ENCODE results near the gene TNFRSF4.

The TNFRSF4 gene

GRCh38 chr1:1234180-1234808 lies 20.3 kb upstream of the TNFRSF4 start:
- no peak for DNase-seq (ENCODE audit: low read depth in 1 of 2, low spot score in 1 of 2)

DNA sequence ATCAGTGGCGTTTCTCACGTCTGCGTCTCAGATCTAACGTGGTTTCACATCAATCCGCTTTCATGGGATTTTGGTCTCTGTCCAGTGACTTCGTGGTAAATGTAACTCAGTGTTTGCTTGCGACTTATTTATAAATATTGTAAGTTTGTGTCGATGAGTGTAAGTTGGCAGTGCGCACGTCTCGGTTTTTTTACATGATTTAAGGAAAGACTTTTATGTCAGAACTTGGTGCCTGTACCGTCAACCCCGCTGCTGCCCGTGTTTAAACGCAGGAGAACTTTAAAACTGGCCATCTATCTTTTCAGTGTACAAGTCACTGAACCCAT lies 19.6 kb upstream of the TNFRSF4 start:
- no peak for DNase-seq (ENCODE audit: low read depth in 1 of 2, low spot score in 1 of 2)

DNA sequence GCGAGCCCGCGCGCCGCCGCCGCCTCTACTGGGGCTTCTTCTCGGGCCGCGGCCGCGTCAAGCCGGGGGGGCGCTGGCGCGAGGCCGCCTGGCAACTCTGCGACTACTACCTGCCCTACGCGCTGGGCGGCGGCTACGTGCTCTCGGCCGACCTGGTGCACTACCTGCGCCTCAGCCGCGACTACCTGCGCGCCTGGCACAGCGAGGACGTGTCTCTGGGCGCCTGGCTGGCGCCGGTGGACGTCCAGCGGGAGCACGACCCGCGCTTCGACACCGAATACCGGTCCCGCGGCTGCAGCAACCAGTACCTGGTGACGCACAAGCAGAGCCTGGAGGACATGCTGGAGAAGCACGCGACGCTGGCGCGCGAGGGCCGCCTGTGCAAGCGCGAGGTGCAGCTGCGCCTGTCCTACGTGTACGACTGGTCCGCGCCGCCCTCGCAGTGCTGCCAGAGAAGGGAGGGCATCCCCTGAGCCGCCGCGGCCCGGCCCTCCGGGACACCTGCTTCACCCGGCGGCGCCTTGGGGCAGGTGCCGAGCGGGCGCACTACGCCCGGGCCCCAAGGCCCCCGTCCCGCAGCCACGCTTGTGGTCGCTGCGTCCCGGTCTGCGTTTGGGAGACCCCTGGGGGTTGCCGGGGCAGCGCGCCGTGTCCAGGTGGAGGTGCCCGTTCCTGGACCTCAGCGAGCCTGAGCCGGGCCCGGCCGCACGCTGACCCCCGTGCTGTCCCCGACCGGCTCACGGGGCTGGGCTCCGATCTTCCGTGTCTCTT lies 19.0 kb upstream of the TNFRSF4 start:
- no peak for DNase-seq (ENCODE audit: low read depth in 1 of 2, low spot score in 1 of 2)

GRCh38 chr1:1232208-1232795 lies 18.3 kb upstream of the TNFRSF4 start, which contains the start of gene B3GALT6:
TSS of gene B3GALT6 (plus strand) at chr1:1232237. CDS start at chr1:1232279, 42 bp downstream.
- no peak for DNase-seq (ENCODE audit: low read depth in 1 of 2, low spot score in 1 of 2)

DNA sequence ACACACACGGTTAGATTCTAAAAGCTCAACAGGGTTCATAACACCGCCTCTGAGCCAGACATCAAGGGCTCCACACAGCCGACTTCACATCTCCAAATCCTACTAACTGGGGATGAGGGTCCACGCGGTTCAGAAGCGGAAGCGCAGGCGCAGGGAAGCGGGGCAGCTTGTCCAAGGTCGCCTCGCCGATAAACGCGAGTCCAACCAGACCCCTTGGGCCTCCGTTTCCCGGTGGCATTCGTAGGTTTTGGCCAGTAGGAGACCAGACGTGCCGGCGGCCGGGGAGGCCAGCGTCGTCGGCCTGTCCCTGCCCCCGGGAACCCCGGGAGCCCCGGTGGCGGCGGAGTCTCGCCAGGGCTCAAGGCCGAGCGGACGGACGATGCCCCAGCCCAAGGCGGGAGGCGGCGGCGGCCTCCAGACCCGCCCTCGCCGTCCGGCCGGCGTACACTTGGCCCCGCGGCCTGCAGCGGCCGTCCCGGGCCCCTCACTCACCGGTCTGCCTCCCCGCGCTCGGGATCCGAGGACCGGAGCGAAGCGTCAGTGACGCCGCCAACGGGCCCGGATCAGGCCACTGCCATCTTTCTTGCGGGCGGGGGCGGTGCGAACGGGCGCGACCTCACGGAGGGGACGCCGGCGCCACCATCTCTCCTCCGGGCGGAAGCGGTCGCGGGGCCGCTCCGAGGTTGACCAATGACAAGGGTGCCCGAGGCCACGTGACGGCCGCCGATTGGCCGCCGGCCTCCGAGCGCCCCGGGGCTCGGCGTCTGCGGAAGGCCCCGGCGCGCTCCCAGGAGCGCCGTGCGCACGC lies 17.7 kb upstream of the TNFRSF4 start, which contains the start of gene SDF4:
TSS of gene SDF4 (minus strand) at position 602 of the 808 bp plus-strand sequence. CDS start 3,229 bp downstream, outside the sequence.
- DNase-seq (ENCODE audit: low read depth in 1 of 2, low spot score in 1 of 2): peak; percentile 92 to 96

DNA sequence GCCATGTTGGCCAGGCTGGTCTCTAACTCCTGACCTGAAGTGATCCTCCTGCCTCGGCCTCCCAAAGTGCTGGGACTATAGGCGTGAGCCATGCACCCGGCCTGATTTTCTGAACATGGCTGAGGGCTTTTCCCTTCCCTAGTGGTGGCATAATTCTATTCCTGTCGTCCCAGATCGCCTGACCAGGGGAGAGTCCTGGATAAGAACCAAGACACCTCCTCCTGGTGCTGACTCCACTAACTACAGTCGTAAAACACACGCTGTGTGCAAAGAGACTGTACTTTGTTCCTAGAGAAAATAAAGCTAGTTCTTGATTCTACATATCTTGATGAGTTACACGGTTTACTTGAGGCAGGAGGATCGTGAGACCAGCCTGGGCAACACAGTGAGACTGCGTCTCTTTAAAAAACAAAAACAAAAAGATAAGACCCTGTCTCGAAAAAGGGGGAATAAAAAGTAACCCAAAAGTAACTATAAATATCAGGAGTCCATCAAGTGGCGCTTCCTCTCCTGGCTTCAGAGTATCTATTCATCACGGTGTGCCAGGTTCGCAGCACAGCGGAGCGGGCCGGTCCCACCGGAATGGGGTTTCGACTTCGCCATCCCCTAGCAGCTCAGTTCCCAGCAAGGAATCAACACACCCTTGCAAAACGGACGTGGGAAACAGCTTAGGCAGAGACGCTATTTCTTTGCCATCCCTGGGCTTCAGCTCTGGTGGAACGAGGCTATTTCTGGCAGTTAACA lies 16.9 kb upstream of the TNFRSF4 start:
- no peak for DNase-seq (ENCODE audit: low read depth in 1 of 2, low spot score in 1 of 2)

GRCh38 chr1:1229770-1230169 lies 15.8 kb upstream of the TNFRSF4 start:
- DNase-seq (ENCODE audit: low read depth in 1 of 2, low spot score in 1 of 2): no peak

GRCh38 chr1:1228596-1229321 lies 14.8 kb upstream of the TNFRSF4 start:
- no peak for DNase-seq (ENCODE audit: low read depth in 1 of 2, low spot score in 1 of 2)

GRCh38 chr1:1228187-1228586 lies 14.2 kb upstream of the TNFRSF4 start:
- DNase-seq (ENCODE audit: low read depth in 1 of 2, low spot score in 1 of 2): no peak

DNA sequence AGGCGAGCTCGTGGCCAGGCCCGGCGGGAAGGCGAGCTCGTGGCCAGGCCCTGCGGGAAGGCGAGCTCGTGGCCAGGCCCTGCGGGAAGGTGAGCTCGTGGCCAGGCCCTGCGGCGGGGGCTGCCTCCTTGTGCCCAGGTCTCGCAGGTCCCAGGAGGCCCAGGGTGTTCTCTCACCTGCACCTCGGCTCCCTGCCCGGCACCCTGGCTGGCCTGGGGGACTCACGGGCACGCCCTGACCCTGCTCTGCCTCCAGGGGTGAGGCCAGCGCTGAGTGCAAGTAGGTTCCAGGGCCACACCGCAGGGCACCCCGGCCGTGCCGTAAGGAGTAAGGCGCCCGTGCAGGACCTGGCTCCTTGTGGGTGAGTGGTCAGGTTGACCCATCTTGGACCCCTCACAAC lies 13.4 kb upstream of the TNFRSF4 start:
- no peak for DNase-seq (ENCODE audit: low read depth in 1 of 2, low spot score in 1 of 2)

DNA sequence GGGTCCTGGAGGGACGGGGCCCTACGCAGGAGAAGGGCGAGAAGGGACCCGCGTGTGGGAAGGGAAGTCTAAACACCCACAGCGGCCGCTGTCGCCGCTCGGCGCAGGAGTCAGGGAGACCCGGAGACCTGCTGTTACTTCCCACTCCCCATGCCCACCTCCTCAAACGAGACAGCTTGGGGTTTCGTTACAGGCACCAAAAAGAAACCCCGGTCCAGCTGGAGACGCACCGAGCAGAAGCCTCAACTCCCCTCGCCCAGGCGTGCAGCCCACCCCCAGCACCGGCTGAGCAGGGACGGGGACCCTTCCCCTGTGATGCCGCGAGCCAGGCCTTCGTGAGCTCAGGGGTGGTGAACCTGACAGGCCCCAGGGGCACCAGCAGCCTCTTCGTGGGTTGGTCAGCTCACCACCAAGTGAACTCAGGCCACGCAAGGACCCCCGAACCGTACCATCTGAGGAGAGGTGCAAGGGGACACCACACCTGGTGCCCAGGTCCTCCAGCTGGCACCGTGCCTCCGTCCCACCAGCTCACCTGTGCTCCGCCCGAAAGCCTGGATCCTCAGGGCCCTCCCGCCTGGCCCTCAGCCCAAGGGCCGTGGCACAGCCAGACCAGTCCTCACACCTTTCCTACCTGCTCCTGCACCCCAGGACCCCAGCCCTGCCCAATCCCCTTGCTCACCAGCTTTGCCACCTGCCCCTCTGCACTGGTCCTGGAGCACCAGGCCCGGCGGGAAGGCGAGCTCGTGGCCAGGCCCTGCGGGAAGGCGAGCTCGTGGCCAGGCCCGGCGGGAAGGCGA lies 12.8 kb upstream of the TNFRSF4 start:
- DNase-seq (ENCODE audit: low read depth in 1 of 2, low spot score in 1 of 2): no peak

DNA sequence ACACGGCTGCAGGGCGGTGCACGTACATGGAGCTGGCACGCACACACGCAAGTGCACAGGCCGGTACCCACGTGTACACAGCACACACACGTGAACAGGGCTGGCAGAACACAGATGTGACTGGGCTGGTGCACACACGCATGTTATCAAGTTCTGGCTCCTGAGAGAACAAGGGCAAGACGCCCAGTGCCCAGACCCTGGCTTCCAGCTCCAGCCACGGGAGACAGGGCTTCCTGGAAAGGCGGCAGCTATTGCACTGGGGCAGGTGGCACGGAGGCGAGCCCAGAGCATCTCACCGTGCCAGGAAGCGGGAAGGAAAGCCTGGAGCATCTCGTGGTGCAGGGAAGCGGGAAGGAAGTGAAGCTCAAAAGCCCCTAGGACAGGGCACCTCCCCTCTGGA lies 12.0 kb upstream of the TNFRSF4 start:
- DNase-seq (ENCODE audit: low read depth in 1 of 2, low spot score in 1 of 2): no peak

GRCh38 chr1:1225238-1225845 lies 11.4 kb upstream of the TNFRSF4 start:
- no peak for DNase-seq (ENCODE audit: low read depth in 1 of 2, low spot score in 1 of 2)

- DNase-seq (ENCODE audit: low read depth in 1 of 2, low spot score in 1 of 2): no peak
Measured at GRCh38 chr1:1223891-1224290, 9.9 kb upstream of the TNFRSF4 start.

- no peak for DNase-seq (ENCODE audit: low read depth in 1 of 2, low spot score in 1 of 2)
Measured at GRCh38 chr1:1223321-1223720, 9.4 kb upstream of the TNFRSF4 start.

GRCh38 chr1:1222575-1223225 lies 8.7 kb upstream of the TNFRSF4 start:
- no peak for DNase-seq (ENCODE audit: low read depth in 1 of 2, low spot score in 1 of 2)

- no peak for DNase-seq (ENCODE audit: low read depth in 1 of 2, low spot score in 1 of 2)
Measured at GRCh38 chr1:1221887-1222574, 8.1 kb upstream of the TNFRSF4 start.

DNA sequence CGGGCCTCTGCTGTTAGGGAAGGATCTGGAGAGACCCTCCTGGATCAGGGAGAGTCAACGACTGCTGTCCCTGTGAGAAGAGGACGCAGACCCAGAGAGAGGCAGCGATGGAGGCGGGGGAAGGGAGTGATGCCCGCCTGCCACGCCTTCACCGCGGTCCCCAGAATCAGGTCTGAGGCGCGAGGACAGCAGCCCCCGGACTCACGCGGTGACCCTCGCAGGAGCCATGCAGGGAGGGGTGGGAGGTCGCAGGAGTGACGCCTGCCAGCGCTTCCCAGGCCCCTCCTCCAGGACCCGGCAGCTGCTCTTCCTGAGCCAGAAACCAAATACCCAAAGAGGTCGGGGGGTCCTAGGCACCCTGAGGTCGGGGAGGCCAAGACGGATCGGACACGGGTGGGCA lies 6.2 kb upstream of the TNFRSF4 start:
- no peak for DNase-seq (ENCODE audit: low read depth in 1 of 2, low spot score in 1 of 2)
